ENCODE data around the gene IER2.

- TF ChIP-seq CTCF (conservative IDR thresholded peaks at IDR 0.05; ENCODE audit: low read depth, low read length) (no peak), POLR2A (IDR thresholded peaks at IDR 0.05; ENCODE audit: low read depth, low read length) (no peak), MAZ (IDR thresholded peaks at IDR 0.05; ENCODE audit: borderline replicate concordance, low read depth, low read length) (no peak), MAFK (IDR thresholded peaks at IDR 0.05; ENCODE audit: low read depth, low read length) (no peak), FOS (IDR thresholded peaks at IDR 0.05; ENCODE audit: low read depth, low read length) (no peak), RFX5 (IDR thresholded peaks at IDR 0.05; ENCODE audit: low read depth, low read length) (no peak), RAD21 (IDR thresholded peaks at IDR 0.05; ENCODE audit: low read length) (no peak), ELK1 (IDR thresholded peaks at IDR 0.05; ENCODE audit: borderline replicate concordance, low read depth, low read length) (no peak)
These were observed 16.9 kb upstream of the IER2 start for GRCh38 chr19:13133241-13133870.

All from IMR-90 (cell line).